HEK293T (cell line): ENCODE results near the gene PDE4B.
"Not testable (repeated sequence)": the region's sequence is repeated elsewhere in the genome, so short reads cannot be mapped to it uniquely, and the experiment has no call there.

Experiments used
- CTCF ChIA-PET: fragments of 350-600 bp; formaldehyde crosslinking; extraction: SDS; loops from one replicate; lab custom pipeline; 2021; ENCODE audit warnings: antibody characterized with exemption, inconsistent platforms; lab: Yijun Ruan, JAX
- POLR2A ChIA-PET: fragments of 350-600 bp; formaldehyde crosslinking; extraction: SDS; loops from one replicate; lab custom pipeline; 2020; ENCODE audit warnings: antibody characterized with exemption, inconsistent platforms; lab: Yijun Ruan, JAX
- DNase-seq: peaks from one replicate; pipeline ENCODE4 v3.0.0; 2012; ENCODE audit warnings: mixed read lengths; ENCODE audit errors: extremely low spot score
- ARNT ChIP-seq: fragments of 450-650 bp; IDR thresholded peaks from 2 replicates; pipeline ENCODE4 v1.6.1; 2017; ENCODE audit warnings: mild to moderate bottlenecking
- BHLHE40 ChIP-seq: fragments of 450-650 bp; IDR thresholded peaks from 2 replicates; pipeline ENCODE4 v1.6.1; 2016; ENCODE audit warnings: mild to moderate bottlenecking, moderate library complexity, borderline replicate concordance
- CTBP1 ChIP-seq: fragments of 450-650 bp; IDR thresholded peaks from 2 replicates; pipeline ENCODE4 v1.6.1; 2016; ENCODE audit warnings: borderline replicate concordance
- ELF4 ChIP-seq: fragments of 450-650 bp; IDR thresholded peaks from 2 replicates; pipeline ENCODE4 v1.6.1; 2017; ENCODE audit warnings: antibody characterized with exemption
- FOXA1 ChIP-seq: fragments of 450-650 bp; IDR thresholded peaks from 2 replicates; pipeline ENCODE4 v1.6.1; 2016; ENCODE audit warnings: mild to moderate bottlenecking
- FOXK2 ChIP-seq: fragments of 450-650 bp; IDR thresholded peaks from 2 replicates; pipeline ENCODE4 v1.6.1; 2016; ENCODE audit warnings: mild to moderate bottlenecking
- FOXM1 ChIP-seq: fragments of 450-650 bp; IDR thresholded peaks from 2 replicates; pipeline ENCODE4 v1.6.1; 2017; ENCODE audit warnings: mild to moderate bottlenecking, borderline replicate concordance
- HDGF ChIP-seq: fragments of 450-650 bp; IDR thresholded peaks from 2 replicates; pipeline ENCODE4 v1.6.1; 2017; ENCODE audit warnings: antibody characterized with exemption, borderline replicate concordance
- L3MBTL2 ChIP-seq: fragments of 450-650 bp; conservative IDR thresholded peaks from 2 replicates; pipeline ENCODE4 v1.6.1; 2016; ENCODE audit warnings: mild to moderate bottlenecking
- LEF1 ChIP-seq: fragments of 450-650 bp; IDR thresholded peaks from 2 replicates; pipeline ENCODE4 v1.6.1; 2017; ENCODE audit warnings: mild to moderate bottlenecking, borderline replicate concordance
- NFRKB ChIP-seq: fragments of 450-650 bp; IDR thresholded peaks from 2 replicates; pipeline ENCODE4 v1.6.1; 2016; ENCODE audit warnings: mild to moderate bottlenecking, moderate library complexity
- PKNOX1 ChIP-seq: fragments of 450-650 bp; IDR thresholded peaks from 2 replicates; pipeline ENCODE4 v1.6.1; 2016
- SP1 ChIP-seq: fragments of 450-650 bp; IDR thresholded peaks from 2 replicates; pipeline ENCODE4 v1.6.1; 2017
- SUZ12 ChIP-seq: fragments of 450-650 bp; IDR thresholded peaks from 2 replicates; pipeline ENCODE4 v1.6.1; 2016; ENCODE audit warnings: mild to moderate bottlenecking
- TARDBP ChIP-seq: fragments of 450-650 bp; IDR thresholded peaks from 2 replicates; pipeline ENCODE4 v1.6.1; 2016
- ZNF384 ChIP-seq: fragments of 450-650 bp; IDR thresholded peaks from 2 replicates; pipeline ENCODE4 v1.6.1; 2016

Gene PDE4B

DNA sequence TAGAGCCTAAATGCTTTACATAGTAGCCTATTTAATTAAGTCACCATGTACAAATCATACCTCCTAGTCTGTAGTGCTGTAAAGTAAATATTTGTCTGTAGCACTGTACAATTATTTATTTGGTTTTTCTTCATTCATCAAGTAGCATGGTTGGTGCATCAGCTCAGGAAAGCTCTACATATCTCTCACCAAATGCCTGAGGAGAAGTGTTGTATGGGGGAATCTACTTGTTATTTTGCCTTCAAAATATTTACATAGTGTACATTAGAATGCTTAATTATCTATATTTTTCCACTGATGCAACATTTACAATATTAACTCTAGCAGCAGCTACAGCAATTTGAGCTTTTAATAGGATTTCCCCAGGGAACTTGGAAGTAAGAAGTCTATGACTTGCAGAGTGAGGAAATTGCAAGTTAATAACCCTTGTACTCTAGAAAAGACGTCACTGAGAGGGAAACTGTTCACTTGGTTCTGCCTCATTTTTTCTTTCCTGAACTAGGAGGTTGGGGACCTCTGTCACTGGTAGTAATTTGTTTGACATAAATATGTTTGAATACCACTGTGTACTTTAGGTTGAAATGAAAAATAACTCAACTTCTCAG, 207.4 kb downstream of the PDE4B start:
- POLR2A ChIA-PET: no interaction called here
- DNase-seq: no peak
- TF ChIP-seq ELF4 (no peak), SP1 (no peak), TARDBP (no peak), BHLHE40 (no peak), PKNOX1 (no peak), FOXA1 (no peak), L3MBTL2 (no peak), ZNF384 (no peak)
- CTCF ChIA-PET: no interaction called here

- no peak for DNase-seq
- CTCF ChIA-PET: no interaction called here
- no peak for TF ChIP-seq FOXA1
- TF ChIP-seq TARDBP: no peak
- no peak for TF ChIP-seq HDGF
- no peak for TF ChIP-seq FOXM1
- TF ChIP-seq CTBP1: no peak
- no peak for TF ChIP-seq L3MBTL2
- TF ChIP-seq SP1: no peak
- TF ChIP-seq ARNT: no peak
- TF ChIP-seq LEF1: no peak
- no peak for TF ChIP-seq FOXK2
- no peak for TF ChIP-seq ZNF384
- no peak for TF ChIP-seq SUZ12
- TF ChIP-seq PKNOX1: no peak
- TF ChIP-seq ELF4: no peak
- no peak for TF ChIP-seq NFRKB
- TF ChIP-seq BHLHE40: no peak
- POLR2A ChIA-PET: no interaction called here
Measured at GRCh38 chr1:66003690-66004089, 211.0 kb downstream of the PDE4B start.

DNA sequence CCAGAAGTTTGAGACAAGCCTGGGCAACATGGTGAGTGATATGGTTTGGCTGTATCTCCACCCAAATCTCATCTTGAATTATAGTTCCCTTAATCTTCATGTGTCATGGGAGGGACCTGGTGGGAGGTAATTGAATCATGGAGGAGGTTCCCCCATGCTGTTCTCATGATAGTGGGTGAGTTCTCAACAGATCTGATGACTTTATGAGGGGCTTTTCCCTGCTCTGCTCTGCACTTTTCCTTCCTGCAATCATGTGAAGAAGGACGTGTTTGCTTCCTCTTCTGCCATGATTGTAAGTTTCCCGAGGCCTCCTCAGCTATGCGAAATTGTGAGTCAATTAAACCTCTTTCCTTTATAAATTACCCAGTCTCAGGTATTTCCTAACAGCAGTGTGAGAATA, 213.8 kb downstream of the PDE4B start:
- DNase-seq, POLR2A ChIA-PET, CTCF ChIA-PET: not testable (repeated sequence)

- ChIA-PET CTCF (no interaction called here), POLR2A (no interaction called here)
- no peak for DNase-seq
- no peak for TF ChIP-seq TARDBP
- TF ChIP-seq FOXA1: no peak
- no peak for TF ChIP-seq BHLHE40
- TF ChIP-seq HDGF: no peak
- TF ChIP-seq ELF4: no peak
- no peak for TF ChIP-seq L3MBTL2
- TF ChIP-seq FOXM1: no peak
- TF ChIP-seq NFRKB: no peak
- no peak for TF ChIP-seq SP1
- no peak for TF ChIP-seq PKNOX1
- TF ChIP-seq CTBP1: no peak
Measured at GRCh38 chr1:66012106-66012784, 219.6 kb downstream of the PDE4B start.

DNA sequence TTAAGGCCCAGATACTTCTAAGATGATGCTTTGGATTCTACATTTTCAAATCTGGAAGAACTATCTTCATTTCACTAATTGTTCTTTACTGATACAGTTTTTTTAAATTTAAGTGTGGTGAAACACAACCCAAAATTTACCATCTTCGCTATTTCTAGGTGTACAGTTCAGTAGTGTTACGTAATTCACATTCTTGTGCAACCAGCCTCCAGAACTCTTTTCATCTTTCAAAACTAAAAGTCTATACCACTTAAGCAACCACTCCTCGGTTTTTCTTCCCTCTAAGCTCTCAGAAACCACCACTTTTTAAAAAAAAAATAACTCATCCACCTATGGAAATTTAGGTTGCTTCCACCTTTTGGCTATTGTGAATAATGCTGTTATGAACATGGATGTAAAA, 220.7 kb downstream of the PDE4B start:
- no peak for TF ChIP-seq SUZ12
- TF ChIP-seq ZNF384: no peak
- TF ChIP-seq FOXM1: no peak
- TF ChIP-seq FOXA1: no peak
- no peak for TF ChIP-seq SP1
- TF ChIP-seq NFRKB: no peak
- TF ChIP-seq FOXK2: no peak
- no peak for TF ChIP-seq PKNOX1
- TF ChIP-seq CTBP1: no peak
- TF ChIP-seq BHLHE40: no peak
- no peak for TF ChIP-seq ELF4
- TF ChIP-seq HDGF: no peak
- TF ChIP-seq TARDBP: no peak
- no peak for TF ChIP-seq L3MBTL2
- TF ChIP-seq ARNT: no peak
- TF ChIP-seq LEF1: no peak
- DNase-seq: no peak
- POLR2A ChIA-PET: no interaction called here
- CTCF ChIA-PET: no interaction called here
